Mesendoderm (in vitro differentiated cells): ENCODE measurements around the gene EPN2.

ENCODE experiments used
- DNase-seq: peaks from one replicate; pipeline ENCODE4 v3.0.0; 2013
- H2AK5ac ChIP-seq: 2 replicates; pipeline ENCODE4 v1.6.1; 2013; ENCODE audit warnings: low read length, inconsistent platforms
- H2BK120ac ChIP-seq: 2 replicates; pipeline ENCODE4 v1.6.1; 2013; ENCODE audit warnings: low read depth, mild to moderate bottlenecking, low read length, moderate library complexity, mixed read lengths
- H2BK15ac ChIP-seq: replicated peaks from 2 replicates; pipeline ENCODE4 v1.6.1; 2013; ENCODE audit warnings: low read depth, mild to moderate bottlenecking, moderate library complexity
- H2BK5ac ChIP-seq: 2 replicates; pipeline ENCODE4 v1.6.1; 2013; ENCODE audit warnings: low read length, inconsistent platforms
- H3K18ac ChIP-seq: 2 replicates; pipeline ENCODE4 v1.6.1; 2013; ENCODE audit warnings: mild to moderate bottlenecking, low read length, mixed read lengths
- H3K23ac ChIP-seq: one replicate; pipeline ENCODE4 v1.6.1; 2013; ENCODE audit warnings: low read length
- H3K27ac ChIP-seq: 2 replicates; pipeline ENCODE4 v1.5.1; 2013; ENCODE audit warnings: low read depth, mild to moderate bottlenecking, inconsistent platforms, low read length, moderate library complexity
- H3K27me3 ChIP-seq: 2 replicates; pipeline ENCODE4 v1.6.1; 2013; ENCODE audit warnings: low read length, control low read depth, mild to moderate bottlenecking, inconsistent platforms; ENCODE audit not compliant: insufficient read depth, poor library complexity
- H3K36me3 ChIP-seq: 2 replicates; pipeline ENCODE4 v1.6.1; 2013; ENCODE audit warnings: low read length, inconsistent platforms; ENCODE audit not compliant: control insufficient read depth, insufficient read depth
- H3K4ac ChIP-seq: one replicate; pipeline ENCODE4 v1.6.1; 2013; ENCODE audit warnings: low read depth, mild to moderate bottlenecking, low read length, moderate library complexity
- H3K4me1 ChIP-seq: 2 replicates; pipeline ENCODE4 v1.6.1; 2013; ENCODE audit warnings: low read depth, low read length, inconsistent platforms; ENCODE audit not compliant: control insufficient read depth
- H3K4me2 ChIP-seq: 2 replicates; pipeline ENCODE4 v1.6.1; 2013; ENCODE audit warnings: low read length
- H3K4me3 ChIP-seq: 2 replicates; pipeline ENCODE4 v1.5.1; 2013; ENCODE audit warnings: mild to moderate bottlenecking, low read length
- H3K56ac ChIP-seq: one replicate; pipeline ENCODE4 v1.6.1; 2013; ENCODE audit warnings: low read length
- H3K79me1 ChIP-seq: 2 replicates; pipeline ENCODE4 v1.6.1; 2013; ENCODE audit warnings: low read length, inconsistent platforms
- H3K79me2 ChIP-seq: 2 replicates; pipeline ENCODE4 v1.6.1; 2013; ENCODE audit warnings: mild to moderate bottlenecking, low read length; ENCODE audit not compliant: control insufficient read depth, insufficient read depth
- H3K9ac ChIP-seq: 2 replicates; pipeline ENCODE4 v1.6.1; 2013; ENCODE audit warnings: low read length, inconsistent platforms
- H4K5ac ChIP-seq: one replicate; pipeline ENCODE4 v1.6.1; 2013; ENCODE audit warnings: low read length
- H4K8ac ChIP-seq: one replicate; pipeline ENCODE4 v1.6.1; 2013; ENCODE audit warnings: low read depth, mild to moderate bottlenecking, control low read depth, low read length, moderate library complexity
- WGBS: extraction: QIAGEN DNeasy Blood & Tissue Kit; methylation state at CpG from one replicate; pipeline ENCODE4 v1.1.7; 2013; ENCODE audit warnings: low lambda C conversion rate, missing lambda C conversion rate; ENCODE audit not compliant: insufficient coverage; ENCODE audit errors: extremely low coverage; 5-methylcytosine and 5-hydroxymethylcytosine counted together

Gene EPN2

DNA sequence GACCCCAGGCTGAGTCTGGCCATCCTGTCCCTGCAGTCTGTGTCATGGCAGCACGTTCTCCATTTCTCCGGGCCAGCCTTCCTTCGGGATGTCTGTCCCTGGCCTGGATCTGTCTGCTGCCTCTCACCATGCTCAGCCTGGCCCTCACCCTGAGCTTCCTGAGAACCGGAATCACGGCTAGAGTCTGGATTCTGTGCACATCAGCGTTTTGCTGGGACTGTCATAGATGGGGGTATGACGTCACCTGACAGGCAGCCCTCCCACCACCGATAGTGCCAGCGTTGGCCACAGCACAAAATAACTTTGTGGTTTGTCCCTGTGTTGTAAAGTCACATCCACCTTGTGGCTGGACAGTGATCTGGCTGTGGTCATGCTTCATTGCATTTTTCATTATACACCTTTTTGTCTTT lies 66.2 kb downstream of the EPN2 start:
- Histone ChIP-seq H3K27me3 (no peaks in the 10 kb centered on the region), H3K79me2 (no peaks in the 10 kb centered on the region), H3K36me3 (no peaks in the 10 kb centered on the region), H3K18ac (no peak overlapping the region), H3K4ac (no peak overlapping the region), H2BK15ac (no peak overlapping the region), H3K4me2 (no peak overlapping the region), H4K8ac (no peak overlapping the region), H3K27ac (no peak overlapping the region), H4K5ac (no peak overlapping the region), H3K56ac (no peak overlapping the region), H2BK5ac (no peak overlapping the region), H3K23ac (no peak overlapping the region), H3K9ac (no peak overlapping the region), H2BK120ac (no peak overlapping the region), H3K79me1 (peaks cover 12% of the 10 kb centered on the region), H2AK5ac (no peak overlapping the region), H3K4me1 (no peaks in the 10 kb centered on the region), H3K4me3 (no peak overlapping the region)
- no CpG with 5 or more reads among the region's 9 CpGs for WGBS
- no peak for DNase-seq

DNA sequence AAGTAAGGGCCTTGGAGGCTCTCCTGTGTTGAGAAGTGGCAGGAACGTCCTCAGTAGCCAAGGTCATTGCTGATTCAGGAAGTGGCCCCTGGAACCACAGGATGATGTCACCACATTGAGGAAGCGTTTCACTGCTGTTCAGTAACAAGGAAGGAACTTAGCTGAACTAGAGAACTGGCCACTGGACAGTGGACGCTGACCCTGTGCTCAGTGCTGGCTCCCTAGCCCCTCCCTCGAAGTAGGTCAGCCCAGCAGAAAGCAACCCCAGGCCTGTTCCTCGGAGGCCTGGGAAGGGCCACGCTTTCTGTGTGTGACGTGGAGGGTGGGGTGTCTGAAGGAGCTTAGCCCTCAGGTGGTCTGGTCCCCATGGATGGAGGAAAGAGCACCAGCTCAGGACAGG lies 67.0 kb downstream of the EPN2 start:
- H2BK120ac ChIP-seq = no peak overlapping the region
- H3K4me2 ChIP-seq = no peak overlapping the region
- no peaks in the 10 kb centered on the region for H3K79me2 ChIP-seq
- WGBS = no CpG with 5 or more reads among the region's 7 CpGs
- no peak overlapping the region for H3K23ac ChIP-seq
- H3K36me3 ChIP-seq = no peaks in the 10 kb centered on the region
- no peak overlapping the region for H3K4me3 ChIP-seq
- H4K8ac ChIP-seq = no peak overlapping the region
- no peak overlapping the region for H2BK15ac ChIP-seq
- H2BK5ac ChIP-seq = no peak overlapping the region
- no peaks in the 10 kb centered on the region for H3K27me3 ChIP-seq
- H3K18ac ChIP-seq = no peak overlapping the region
- H3K9ac ChIP-seq = no peak overlapping the region
- H4K5ac ChIP-seq = no peak overlapping the region
- H3K79me1 ChIP-seq = peaks cover 12% of the 10 kb centered on the region
- H3K56ac ChIP-seq = no peak overlapping the region
- H2AK5ac ChIP-seq = no peak overlapping the region
- H3K4me1 ChIP-seq = no peaks in the 10 kb centered on the region
- H3K27ac ChIP-seq = no peak overlapping the region
- no peak for DNase-seq
- H3K4ac ChIP-seq = no peak overlapping the region

DNA sequence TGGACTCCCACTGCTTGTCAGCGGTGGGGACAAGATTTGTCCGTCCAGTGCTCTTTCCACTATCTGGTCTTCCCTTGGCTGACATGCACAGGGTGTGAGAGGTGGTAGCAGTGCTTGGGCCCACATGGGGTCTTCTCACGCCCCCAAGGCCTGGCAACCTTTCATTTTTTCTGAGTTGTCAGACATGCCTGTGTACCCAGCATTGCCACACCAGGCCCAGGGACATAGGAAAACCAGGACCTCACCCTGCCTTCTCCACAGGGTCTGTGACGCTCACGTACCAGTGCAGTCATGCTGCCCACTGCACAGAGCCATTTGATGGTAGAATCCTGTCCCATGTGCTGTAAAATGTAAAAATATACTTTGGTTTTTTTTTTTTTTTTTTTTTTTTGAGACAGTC lies 67.6 kb downstream of the EPN2 start:
- no peak overlapping the region for H3K23ac ChIP-seq
- H3K36me3 ChIP-seq = no peaks in the 10 kb centered on the region
- no peaks in the 10 kb centered on the region for H3K27me3 ChIP-seq
- no peaks in the 10 kb centered on the region for H3K79me2 ChIP-seq
- H3K18ac ChIP-seq = no peak overlapping the region
- no peak for DNase-seq
- H2BK120ac ChIP-seq = no peak overlapping the region
- H3K4me3 ChIP-seq = no peak overlapping the region
- WGBS = no CpG with 5 or more reads among the region's 5 CpGs
- no peak overlapping the region for H2BK5ac ChIP-seq
- H3K9ac ChIP-seq = no peak overlapping the region
- H3K4me1 ChIP-seq = no peaks in the 10 kb centered on the region
- H2BK15ac ChIP-seq = no peak overlapping the region
- no peak overlapping the region for H4K8ac ChIP-seq
- H4K5ac ChIP-seq = no peak overlapping the region
- peaks cover 12% of the 10 kb centered on the region for H3K79me1 ChIP-seq
- no peak overlapping the region for H2AK5ac ChIP-seq
- H3K56ac ChIP-seq = no peak overlapping the region
- no peak overlapping the region for H3K4me2 ChIP-seq
- no peak overlapping the region for H3K27ac ChIP-seq
- no peak overlapping the region for H3K4ac ChIP-seq

DNA sequence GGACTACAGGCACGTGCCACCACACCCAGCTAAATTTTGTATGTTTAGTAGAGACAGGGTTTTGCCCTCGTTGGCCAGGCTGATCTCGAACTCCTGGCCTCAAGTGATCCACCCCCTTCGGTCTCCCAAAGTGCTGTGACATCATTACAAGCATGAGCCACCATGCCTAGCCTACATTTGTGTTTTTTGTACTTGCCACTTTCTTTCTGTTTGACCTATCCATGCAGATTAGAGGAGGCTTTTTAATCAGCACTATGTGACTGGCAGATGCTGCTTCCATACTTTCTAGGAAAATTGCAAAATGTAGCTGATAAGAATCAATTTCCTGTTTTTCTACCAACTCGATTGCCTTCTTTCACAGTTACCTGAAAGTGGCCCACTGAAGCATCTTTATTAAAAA lies 68.1 kb downstream of the EPN2 start:
- no peak overlapping the region for H3K23ac ChIP-seq
- no peak overlapping the region for H2BK120ac ChIP-seq
- no peak for DNase-seq
- no peak overlapping the region for H3K18ac ChIP-seq
- no peak overlapping the region for H3K27ac ChIP-seq
- WGBS = no CpG with 5 or more reads among the region's 5 CpGs
- H3K79me1 ChIP-seq = peaks cover 11% of the 10 kb centered on the region
- no peak overlapping the region for H3K4me3 ChIP-seq
- no peak overlapping the region for H2AK5ac ChIP-seq
- H3K56ac ChIP-seq = no peak overlapping the region
- H3K4me2 ChIP-seq = no peak overlapping the region
- H3K4ac ChIP-seq = no peak overlapping the region
- no peak overlapping the region for H4K5ac ChIP-seq
- no peaks in the 10 kb centered on the region for H3K36me3 ChIP-seq
- H4K8ac ChIP-seq = no peak overlapping the region
- H3K4me1 ChIP-seq = no peaks in the 10 kb centered on the region
- H3K27me3 ChIP-seq = no peaks in the 10 kb centered on the region
- H3K79me2 ChIP-seq = no peaks in the 10 kb centered on the region
- H2BK5ac ChIP-seq = no peak overlapping the region
- H3K9ac ChIP-seq = no peak overlapping the region
- no peak overlapping the region for H2BK15ac ChIP-seq

DNA sequence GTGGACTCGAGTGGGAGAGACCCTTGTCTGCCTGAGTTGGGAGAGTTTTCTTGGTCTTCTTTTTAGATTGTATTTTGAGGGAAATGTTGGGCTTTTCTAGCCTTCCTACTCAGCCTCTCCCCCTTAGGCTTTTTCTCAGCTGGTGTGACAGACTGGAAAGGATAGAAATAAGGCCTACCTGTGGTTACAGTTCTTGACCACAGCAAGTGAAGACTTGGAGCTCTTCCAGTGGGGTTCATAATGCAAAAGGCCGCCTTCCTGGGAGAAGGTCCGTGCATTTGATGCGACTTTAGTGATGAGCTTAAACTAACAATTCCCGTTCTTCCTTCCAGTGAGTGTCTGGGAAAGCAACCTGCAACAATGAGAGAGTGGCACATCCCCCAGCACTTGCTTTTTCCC lies 68.6 kb downstream of the EPN2 start:
- Histone ChIP-seq H3K27me3 (no peaks in the 10 kb centered on the region), H3K27ac (no peak overlapping the region), H2BK120ac (no peak overlapping the region), H3K56ac (no peak overlapping the region), H4K5ac (no peak overlapping the region), H3K4ac (no peak overlapping the region), H3K79me2 (no peaks in the 10 kb centered on the region), H3K36me3 (no peaks in the 10 kb centered on the region), H3K9ac (no peak overlapping the region), H2BK15ac (no peak overlapping the region), H3K4me2 (no peak overlapping the region), H3K4me3 (no peak overlapping the region), H2AK5ac (no peak overlapping the region), H3K23ac (no peak overlapping the region), H2BK5ac (no peak overlapping the region), H3K18ac (no peak overlapping the region), H3K79me1 (peaks cover 11% of the 10 kb centered on the region), H3K4me1 (no peaks in the 10 kb centered on the region), H4K8ac (no peak overlapping the region)
- no CpG with 5 or more reads among the region's 5 CpGs for WGBS
- DNase-seq = no peak
